ENCODE measurements around the gene MME. TPM values are rescaled to one million over a fixed set of nuclear protein-coding genes. Genes with fewer than 3 reads are reported as not detected.

Gene MME
- total RNA-seq, 4 donors from 2014 or later: 1.5 to 96.1 (median 4.2) TPM

- intact Hi-C loops (cut with DNase I; ENCODE audit: low total_unique reads): no loop called here
- no peak overlapping the region for H3K4me3 ChIP-seq
- TF ChIP-seq POLR2A (IDR thresholded peaks at IDR 0.05) (no peak), CTCF (IDR thresholded peaks at IDR 0.05) (no peak)
- H3K27ac ChIP-seq: no peak overlapping the region
- H3K27me3 ChIP-seq: no peaks in the 10 kb centered on the region
- H3K36me3 ChIP-seq: no peaks in the 10 kb centered on the region
- no peak for DNase-seq
- no peaks in the 10 kb centered on the region for H3K9me3 ChIP-seq
- no peaks in the 10 kb centered on the region for H3K4me1 ChIP-seq
Observed at GRCh38 chr3:155070316-155070715, 9.8 kb upstream of the MME start.

DNA sequence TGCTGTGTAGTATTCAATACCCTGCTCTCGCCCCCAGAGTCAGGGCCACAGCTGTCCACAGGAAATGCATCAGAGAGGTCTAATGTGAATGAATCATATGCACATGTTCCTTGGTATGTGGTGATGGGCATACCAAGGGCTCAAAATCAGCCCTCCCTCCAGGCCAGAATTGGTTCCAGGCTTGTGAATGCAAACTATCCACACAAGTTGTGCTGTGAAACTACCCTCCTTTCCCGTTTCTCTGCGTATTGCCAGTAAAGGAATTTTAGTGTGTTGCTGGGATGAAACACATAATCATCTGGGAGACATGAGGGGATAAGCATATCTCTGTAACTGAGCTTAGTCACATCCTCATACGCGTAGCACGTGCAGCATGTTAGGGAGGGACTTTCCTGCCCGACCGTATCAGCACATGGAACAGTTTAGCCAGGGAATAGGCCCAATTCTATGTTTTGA is 9.2 kb upstream of the MME start:
- no peaks in the 10 kb centered on the region for H3K36me3 ChIP-seq
- intact Hi-C loops (cut with DNase I; ENCODE audit: low total_unique reads): no loop called here
- no peak overlapping the region for H3K4me3 ChIP-seq
- H3K27me3 ChIP-seq: no peaks in the 10 kb centered on the region
- H3K27ac ChIP-seq: no peak overlapping the region
- DNase-seq: no peak
- H3K9me3 ChIP-seq: peaks cover 0 to 2% of the 10 kb centered on the region in 2 donors
- H3K4me1 ChIP-seq: no peaks in the 10 kb centered on the region
- TF ChIP-seq POLR2A (IDR thresholded peaks at IDR 0.05): no peak
- no peak for TF ChIP-seq CTCF (IDR thresholded peaks at IDR 0.05)

DNA sequence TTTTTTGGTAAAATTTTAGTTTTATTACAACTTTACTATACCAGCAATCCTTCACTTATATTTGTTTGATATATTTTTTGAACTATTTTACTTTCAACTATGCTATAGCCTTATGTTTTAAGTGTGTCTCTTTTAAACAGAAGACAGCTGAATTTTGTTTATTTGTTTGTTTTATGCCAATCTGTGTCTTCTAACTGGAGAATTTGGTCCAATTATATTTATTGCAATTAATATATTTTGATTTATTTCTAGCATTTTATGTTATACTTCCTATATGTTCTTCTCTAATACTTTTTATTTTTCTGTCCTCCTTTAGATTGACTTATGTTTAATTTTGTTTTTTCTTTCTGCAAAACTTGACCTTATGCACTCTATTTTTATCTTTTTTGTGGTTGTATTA is 4.9 kb upstream of the MME start:
- Histone ChIP-seq H3K27ac (no peak overlapping the region), H3K9me3 (peaks cover 0 to 2% of the 10 kb centered on the region in 2 donors), H3K4me1 (peaks cover 0 to 6% of the 10 kb centered on the region in 2 donors), H3K27me3 (no peaks in the 10 kb centered on the region), H3K4me3 (no peak overlapping the region), H3K36me3 (no peaks in the 10 kb centered on the region)
- intact Hi-C loops (cut with DNase I; ENCODE audit: low total_unique reads): no loop called here
- DNase-seq: no peak
- TF ChIP-seq POLR2A (IDR thresholded peaks at IDR 0.05) (no peak), CTCF (IDR thresholded peaks at IDR 0.05) (no peak)

- Histone ChIP-seq H3K9me3 (peaks cover 0 to 2% of the 10 kb centered on the region in 2 donors), H3K4me1 (peaks cover 0 to 7% of the 10 kb centered on the region in 2 donors), H3K27me3 (no peaks in the 10 kb centered on the region), H3K36me3 (no peaks in the 10 kb centered on the region), H3K27ac (no peak overlapping the region), H3K4me3 (no peak overlapping the region)
- intact Hi-C loops (cut with DNase I; ENCODE audit: low total_unique reads): no loop called here
- TF ChIP-seq CTCF (IDR thresholded peaks at IDR 0.05): no peak
- DNase-seq: no peak
Observed at GRCh38 chr3:155076888-155077287, 3.2 kb upstream of the MME start.

- H3K9me3 ChIP-seq: peaks cover 0 to 2% of the 10 kb centered on the region in 2 donors
- intact Hi-C loops (cut with DNase I; ENCODE audit: low total_unique reads): no loop called here
- no peaks in the 10 kb centered on the region for H3K36me3 ChIP-seq
- peaks cover 0 to 7% of the 10 kb centered on the region in 2 donors for H3K4me1 ChIP-seq
- no peaks in the 10 kb centered on the region for H3K27me3 ChIP-seq
- H3K4me3 ChIP-seq: peak overlapping the region; percentile 30 to 31
- DNase-seq: no peak
- TF ChIP-seq POLR2A (IDR thresholded peaks at IDR 0.05) (no peak), CTCF (IDR thresholded peaks at IDR 0.05) (no peak)
- H3K27ac ChIP-seq: no peak overlapping the region
Observed at GRCh38 chr3:155078711-155079467, 1.2 kb upstream of the MME start.

All from uterus (tissue), 4 donors.